ENCODE data around the gene KRT6B. TPM values are rescaled to one million over a fixed set of nuclear protein-coding genes. Genes with fewer than 3 reads are reported as not detected.

KRT6B gene
- total and polyA plus RNA-seq, 8 donors, result not detected

DNA sequence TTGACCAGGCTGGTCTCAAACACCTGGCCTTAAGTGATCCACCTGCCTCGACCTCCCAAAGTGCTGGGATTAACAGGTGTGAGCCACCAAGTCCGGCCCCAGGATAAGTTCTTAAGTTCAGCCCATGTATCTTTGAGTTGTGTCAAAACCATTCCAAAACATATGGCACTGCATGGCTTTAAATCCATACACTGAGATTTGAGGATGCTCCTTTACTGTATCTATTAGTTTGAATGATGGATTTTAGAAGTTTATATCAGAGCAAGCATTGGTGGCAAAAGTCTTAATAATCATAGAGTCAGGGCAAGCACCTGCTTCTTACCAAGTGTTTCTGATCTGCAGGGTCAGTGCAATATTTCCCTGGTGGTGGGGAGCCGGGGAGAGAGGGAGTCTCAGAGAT is 6.1 kb downstream of the KRT6B start:
- TF ChIP-seq, protein P1, sequence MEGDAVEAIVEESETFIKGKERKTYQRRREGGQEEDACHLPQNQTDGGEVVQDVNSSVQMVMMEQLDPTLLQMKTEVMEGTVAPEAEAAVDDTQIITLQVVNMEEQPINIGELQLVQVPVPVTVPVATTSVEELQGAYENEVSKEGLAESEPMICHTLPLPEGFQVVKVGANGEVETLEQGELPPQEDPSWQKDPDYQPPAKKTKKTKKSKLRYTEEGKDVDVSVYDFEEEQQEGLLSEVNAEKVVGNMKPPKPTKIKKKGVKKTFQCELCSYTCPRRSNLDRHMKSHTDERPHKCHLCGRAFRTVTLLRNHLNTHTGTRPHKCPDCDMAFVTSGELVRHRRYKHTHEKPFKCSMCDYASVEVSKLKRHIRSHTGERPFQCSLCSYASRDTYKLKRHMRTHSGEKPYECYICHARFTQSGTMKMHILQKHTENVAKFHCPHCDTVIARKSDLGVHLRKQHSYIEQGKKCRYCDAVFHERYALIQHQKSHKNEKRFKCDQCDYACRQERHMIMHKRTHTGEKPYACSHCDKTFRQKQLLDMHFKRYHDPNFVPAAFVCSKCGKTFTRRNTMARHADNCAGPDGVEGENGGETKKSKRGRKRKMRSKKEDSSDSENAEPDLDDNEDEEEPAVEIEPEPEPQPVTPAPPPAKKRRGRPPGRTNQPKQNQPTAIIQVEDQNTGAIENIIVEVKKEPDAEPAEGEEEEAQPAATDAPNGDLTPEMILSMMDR (IDR thresholded peaks at IDR 0.05), result no peak
- H3K4me3 ChIP-seq, result no peak overlapping the region
- peaks cover 0 to 28% of the 10 kb centered on the region in 2 donors for H3K27me3 ChIP-seq
- ATAC-seq (no peak), DNase-seq (no peak)
- no peaks in the 10 kb centered on the region for H3K36me3 ChIP-seq
- H3K9me3 ChIP-seq, result no peaks in the 10 kb centered on the region
- H3K27ac ChIP-seq, result no peak overlapping the region
- intact Hi-C loops (cut with DNase I), result no loop called here
- no peaks in the 10 kb centered on the region for H3K4me1 ChIP-seq

DNA sequence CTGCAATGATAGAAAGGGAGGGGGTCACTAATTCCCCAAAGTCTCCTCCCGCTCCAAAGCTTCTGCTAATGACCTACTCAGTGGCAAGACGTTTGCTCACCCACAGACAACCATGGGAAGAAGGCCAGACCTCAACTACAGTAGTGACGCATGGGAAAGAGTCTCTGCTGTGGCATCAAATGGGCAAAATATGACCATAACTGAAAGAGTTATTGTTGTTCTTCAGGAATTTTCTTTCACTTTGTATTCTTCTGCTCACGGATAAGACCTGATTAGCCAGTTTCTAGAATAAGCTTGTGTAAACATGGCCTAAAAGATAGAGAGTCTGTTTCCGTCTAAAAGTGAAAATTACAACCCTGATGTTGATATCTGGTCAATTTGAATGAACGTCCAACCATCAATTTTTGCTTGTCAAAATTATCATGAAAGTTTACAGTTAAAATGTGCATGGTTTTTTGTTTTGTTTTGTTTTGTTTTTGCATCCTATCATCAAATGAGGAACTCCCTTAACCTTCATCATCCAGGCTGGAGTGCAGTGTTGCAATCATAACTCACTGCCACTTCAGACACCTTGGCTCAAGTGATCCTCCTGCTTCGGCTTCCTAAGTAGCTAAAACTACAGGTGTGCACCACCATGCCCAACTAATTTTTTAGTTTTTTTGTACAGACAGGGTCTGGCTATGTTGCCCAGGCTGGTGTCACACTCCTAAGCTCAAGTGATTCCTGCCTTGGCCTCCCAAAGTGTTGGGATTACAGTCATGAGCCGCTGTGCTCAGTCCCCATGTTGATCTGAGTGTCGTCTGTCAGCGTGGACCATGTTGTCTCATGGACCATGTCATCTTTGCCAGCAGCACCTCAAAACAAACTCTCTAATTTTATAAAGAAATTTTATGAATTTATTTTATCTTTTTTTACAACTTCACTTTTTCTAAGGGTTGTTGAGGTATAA is 7.0 kb downstream of the KRT6B start:
- intact Hi-C loops (cut with DNase I), result no loop called here
- no peak for ATAC-seq
- TF ChIP-seq, protein P1 (IDR thresholded peaks at IDR 0.05), result no peak
- no peaks in the 10 kb centered on the region for H3K9me3 ChIP-seq
- H3K27ac ChIP-seq, result no peak overlapping the region
- no peak overlapping the region for H3K4me3 ChIP-seq
- no peaks in the 10 kb centered on the region for H3K4me1 ChIP-seq
- H3K36me3 ChIP-seq, result no peaks in the 10 kb centered on the region
- peaks cover 0 to 30% of the 10 kb centered on the region in 2 donors for H3K27me3 ChIP-seq
- DNase-seq, result no peak

DNA sequence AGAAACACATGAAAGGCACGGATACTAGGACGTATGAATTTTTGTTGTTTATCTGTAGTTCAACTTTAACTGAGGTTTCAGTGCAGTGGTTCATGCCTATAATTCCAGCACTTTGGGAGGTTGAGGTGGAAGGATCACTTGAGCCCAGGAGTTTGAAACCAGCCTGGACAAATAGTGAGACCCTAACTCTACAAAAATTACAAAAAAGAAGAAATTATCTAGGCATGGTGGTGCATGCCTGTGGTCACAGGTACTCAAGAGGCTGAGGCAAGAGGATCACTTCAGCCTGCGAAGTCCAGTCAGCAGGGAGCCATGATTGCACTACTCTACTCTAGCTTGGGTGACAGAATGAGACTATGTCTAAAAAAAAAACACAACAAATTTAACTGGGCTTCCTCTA is 8.0 kb downstream of the KRT6B start:
- Histone ChIP-seq H3K27ac (no peak overlapping the region), H3K4me1 (no peaks in the 10 kb centered on the region), H3K36me3 (no peaks in the 10 kb centered on the region), H3K4me3 (no peak overlapping the region), H3K27me3 (peaks cover 0 to 39% of the 10 kb centered on the region in 2 donors), H3K9me3 (no peaks in the 10 kb centered on the region)
- TF ChIP-seq, protein P1 (IDR thresholded peaks at IDR 0.05), result no peak
- ATAC-seq (no peak), DNase-seq (no peak)
- intact Hi-C loops (cut with DNase I), result no loop called here

DNA sequence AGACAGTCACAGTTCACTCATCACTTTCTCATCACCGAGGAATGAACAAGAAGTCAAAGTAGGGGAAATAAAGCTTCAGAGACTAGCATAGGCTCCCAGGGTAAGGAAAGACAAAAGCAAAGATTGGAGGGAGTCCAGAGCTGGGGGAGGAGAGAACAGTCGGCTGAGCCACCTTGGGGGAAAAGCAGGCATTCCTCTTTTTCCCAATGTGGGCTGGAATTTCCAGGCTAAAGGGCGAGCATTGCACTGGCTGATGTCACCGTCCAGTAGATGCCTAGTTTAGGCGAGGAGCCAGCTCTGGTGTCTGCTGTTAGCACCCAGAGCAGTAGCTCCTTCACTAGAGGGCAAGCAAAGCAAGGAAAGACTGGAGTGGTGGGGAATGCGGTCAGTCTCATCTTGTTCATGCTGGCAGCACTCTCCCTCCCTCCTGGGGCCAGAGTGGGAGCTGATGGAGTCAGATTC is 9.3 kb downstream of the KRT6B start:
- Histone ChIP-seq H3K4me1 (no peaks in the 10 kb centered on the region), H3K4me3 (no peak overlapping the region), H3K27ac (no peak overlapping the region), H3K36me3 (no peaks in the 10 kb centered on the region), H3K9me3 (no peaks in the 10 kb centered on the region), H3K27me3 (peaks cover 0 to 39% of the 10 kb centered on the region in 2 donors)
- ATAC-seq (peak; percentile 16), DNase-seq (no peak)
- intact Hi-C loops (cut with DNase I), result no loop called here
- TF ChIP-seq, protein P1 (IDR thresholded peaks at IDR 0.05), result no peak

- no peaks in the 10 kb centered on the region for H3K9me3 ChIP-seq
- TF ChIP-seq, protein P1 (IDR thresholded peaks at IDR 0.05), result no peak
- no peak for DNase-seq
- H3K4me1 ChIP-seq, result no peaks in the 10 kb centered on the region
- no peaks in the 10 kb centered on the region for H3K36me3 ChIP-seq
- ATAC-seq, result no peak
- no peak overlapping the region for H3K4me3 ChIP-seq
- peaks cover 0 to 30% of the 10 kb centered on the region in 2 donors for H3K27me3 ChIP-seq
- intact Hi-C loops (cut with DNase I), result no loop called here
- no peak overlapping the region for H3K27ac ChIP-seq
Measured at GRCh38 chr12:52441320-52441911, 10.5 kb downstream of the KRT6B start.
